Mucosa of descending colon (tissue), 3 donors: ENCODE measurements around the gene PRDM16. TPM values are rescaled to one million over a fixed set of nuclear protein-coding genes. Genes with fewer than 3 reads are reported as not detected.

Source experiments
- ATAC-seq: fragments of 200-7000 bp; cut with Tn5 transposase; one replicate; pipeline ENCODE4 v1.9.1; 2020; ENCODE audit warnings: mild to moderate bottlenecking, moderate library complexity
- DNase-seq, 3 donors: peaks; one replicate each; pipeline ENCODE4 v3.0.0-alpha.2; 2020
- H3K36me3 ChIP-seq: fragments of 200-600 bp; one replicate; pipeline ENCODE4 v1.8.0; 2021; ENCODE audit warnings: low read depth, mild to moderate bottlenecking
- H3K4me1 ChIP-seq: fragments of 200-600 bp; one replicate; pipeline ENCODE4 v1.8.0; 2021; ENCODE audit warnings: low read depth, mild to moderate bottlenecking
- H3K4me3 ChIP-seq: fragments of 200-600 bp; one replicate; pipeline ENCODE4 v1.8.0; 2021; ENCODE audit warnings: mild to moderate bottlenecking
- H3K9me3 ChIP-seq: fragments of 200-600 bp; one replicate; pipeline ENCODE4 v1.8.0; 2021; ENCODE audit warnings: mild to moderate bottlenecking
- CTCF ChIP-seq: fragments of 200-600 bp; IDR thresholded peaks from one replicate; pipeline ENCODE4 v1.8.0; 2022; ENCODE audit warnings: antibody characterized with exemption, mild to moderate bottlenecking
- intact Hi-C, 2 donors: fragments of 100-400 bp; cut with DNase I in 1 of 2; cut with micrococcal nuclease in 1 of 2; formaldehyde crosslinking; loops; one replicate each; pipeline versions ENCODE4 v1.11.0 to v1.11.1; 2022; cut with DNase I, micrococcal nuclease
- total RNA-seq, 3 donors: library from RNA; stranded (reverse); fragmentation: NEBNext Ultra II Directional in 2 of 3; extraction: Animal tissue kit (Norgen Biotek cat#: 25700) in 2 of 3; gene quantifications; one replicate each; pipeline versions ENCODE4 v1.2.1 to v1.2.4, GENCODE V29; 2021 to 2023
- donor health status: DM: no; HTN: no; CAD: no; lungs with moderate emphysema.
- donor health status: DM: no; HTN: no; CAD: no.
- donor health status: DM: no; HTN: yes; CAD: no.

PRDM16 gene
- total RNA-seq, 3 donors from 2014 or later, result 1.6 to 2.5 (median 2.4) TPM

GRCh38 chr1:3241673-3242407 is 172.8 kb downstream of the PRDM16 start:
- no peaks in the 10 kb centered on the region for H3K9me3 ChIP-seq
- ATAC-seq (no peak), DNase-seq (no peak)
- no peak for TF ChIP-seq CTCF
- H3K4me1 ChIP-seq, result no peaks in the 10 kb centered on the region
- H3K4me3 ChIP-seq, result no peak overlapping the region
- no peaks in the 10 kb centered on the region for H3K36me3 ChIP-seq
- intact Hi-C loops, result no loop called here

- no peak for TF ChIP-seq CTCF
- intact Hi-C loops, result no loop called here
- no peaks in the 10 kb centered on the region for H3K4me1 ChIP-seq
Measured at GRCh38 chr1:3242408-3243260, 173.6 kb downstream of the PRDM16 start.

GRCh38 chr1:3243304-3243703 is 174.3 kb downstream of the PRDM16 start:
- intact Hi-C loops, result no loop called here
- DNase-seq (no peak), ATAC-seq (no peak)
- no peak overlapping the region for H3K4me3 ChIP-seq
- H3K4me1 ChIP-seq, result no peaks in the 10 kb centered on the region
- TF ChIP-seq CTCF, result no peak
- no peaks in the 10 kb centered on the region for H3K9me3 ChIP-seq
- no peaks in the 10 kb centered on the region for H3K36me3 ChIP-seq

More at GRCh38 chr1:3242408-3243260, 173.6 kb downstream of the PRDM16 start:
- Histone ChIP-seq H3K9me3 (no peaks in the 10 kb centered on the region), H3K36me3 (no peaks in the 10 kb centered on the region), H3K4me3 (no peak overlapping the region)
- ATAC-seq (no peak), DNase-seq (no peak)

DNA sequence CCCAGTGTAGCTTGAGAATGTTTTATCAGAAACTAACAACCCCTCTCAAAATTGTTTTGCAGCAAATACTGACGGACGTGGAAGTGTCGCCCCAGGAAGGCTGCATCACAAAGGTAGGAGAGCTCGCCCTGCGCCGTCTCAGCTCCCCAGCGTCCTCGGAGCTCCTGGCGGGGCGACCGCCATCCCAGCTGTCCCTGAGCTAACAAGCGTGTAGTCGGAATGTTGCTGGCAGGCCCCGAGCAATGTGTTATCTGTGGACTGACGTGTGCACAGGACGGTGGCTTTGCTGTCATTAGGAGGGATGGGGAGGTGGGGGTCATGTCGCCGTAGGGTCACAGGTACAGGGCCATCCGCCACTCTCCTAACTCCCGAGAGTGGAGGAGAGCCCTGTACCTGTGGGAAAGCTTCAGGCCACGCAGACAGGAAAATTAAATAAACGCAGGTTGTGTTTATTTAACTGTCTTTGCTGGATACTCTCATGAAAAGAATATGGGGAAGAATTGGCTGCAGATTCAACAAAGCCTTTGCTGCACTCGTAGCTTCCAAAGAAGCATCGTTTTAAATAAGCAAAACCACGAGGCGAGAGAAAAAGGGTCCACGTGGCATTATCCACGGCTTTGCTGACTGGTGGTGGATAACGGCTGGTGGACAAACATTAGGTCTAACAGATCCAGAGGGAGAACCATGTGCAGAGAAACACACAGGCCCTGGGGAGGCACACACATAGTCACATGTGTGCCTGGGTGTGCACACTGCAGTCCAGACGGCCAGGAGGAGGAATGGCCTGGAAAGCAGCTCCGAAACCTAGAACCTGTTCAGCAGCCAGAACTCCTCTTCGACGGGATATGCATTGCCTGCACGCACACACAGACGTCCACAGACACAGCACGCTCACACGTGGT is 175.3 kb downstream of the PRDM16 start:
- intact Hi-C loops, result no loop called here
- H3K9me3 ChIP-seq, result no peaks in the 10 kb centered on the region
- no peak for TF ChIP-seq CTCF
- no peak for DNase-seq
- H3K4me3 ChIP-seq, result no peak overlapping the region
- H3K36me3 ChIP-seq, result no peaks in the 10 kb centered on the region
- no peaks in the 10 kb centered on the region for H3K4me1 ChIP-seq
- no peak for ATAC-seq

GRCh38 chr1:3244927-3245315 is 175.9 kb downstream of the PRDM16 start:
- no peak for ATAC-seq
- no peak for DNase-seq
- Histone ChIP-seq H3K9me3 (no peaks in the 10 kb centered on the region), H3K4me3 (no peak overlapping the region), H3K4me1 (no peaks in the 10 kb centered on the region), H3K36me3 (no peaks in the 10 kb centered on the region)
- intact Hi-C loops, result no loop called here
- no peak for TF ChIP-seq CTCF
